ENCODE data around the gene SEL1L2. TPM values are rescaled to one million over a fixed set of nuclear protein-coding genes. Genes with fewer than 3 reads are reported as not detected.

Gene SEL1L2
- polyA plus RNA-seq, 1 experiment: 0.38 TPM

DNA sequence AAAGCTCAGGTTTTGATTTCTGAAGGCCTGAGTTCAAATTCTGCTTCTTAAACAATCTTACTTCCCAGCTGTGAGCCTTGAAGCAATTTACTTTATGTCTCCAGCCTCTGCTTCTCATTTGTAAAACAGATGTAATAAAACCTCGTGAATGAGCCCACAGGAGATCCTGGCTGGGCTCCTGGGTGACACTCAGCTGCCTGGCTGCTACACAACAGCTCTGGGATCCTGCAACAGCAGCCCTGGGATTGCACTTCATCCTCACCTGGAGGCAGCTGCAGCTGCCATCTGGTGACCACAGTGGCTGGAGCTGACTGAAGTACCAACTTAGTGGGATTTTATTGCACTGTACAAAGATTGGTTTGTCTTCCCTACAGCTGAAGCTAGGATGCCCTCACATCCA lies 107.0 kb downstream of the SEL1L2 start:
- DNase-seq (ENCODE audit: low read depth): no peak
- no peak overlapping the region for H3K4me3 ChIP-seq (ENCODE audit: low read depth, low read length)
- ChIA-PET CTCF (interaction anchor here (1.0 to 1.7 kb wide), 2 partner anchors 15 to 63 kb away, joined by 4 to 5 read pairs; no protein-coding TSS in a partner anchor), POLR2A (interaction anchor here (0.6 kb wide), 1 partner anchor 118 kb away, joined by 3 read pairs; no protein-coding TSS in a partner anchor)
- H3K27me3 ChIP-seq (ENCODE audit: control insufficient read depth, insufficient read depth, low read length): no peaks in the 10 kb centered on the region
- H3K36me3 ChIP-seq (ENCODE audit: control insufficient read depth, insufficient read depth, low read length): no peaks in the 10 kb centered on the region
- TF ChIP-seq, protein P1, sequence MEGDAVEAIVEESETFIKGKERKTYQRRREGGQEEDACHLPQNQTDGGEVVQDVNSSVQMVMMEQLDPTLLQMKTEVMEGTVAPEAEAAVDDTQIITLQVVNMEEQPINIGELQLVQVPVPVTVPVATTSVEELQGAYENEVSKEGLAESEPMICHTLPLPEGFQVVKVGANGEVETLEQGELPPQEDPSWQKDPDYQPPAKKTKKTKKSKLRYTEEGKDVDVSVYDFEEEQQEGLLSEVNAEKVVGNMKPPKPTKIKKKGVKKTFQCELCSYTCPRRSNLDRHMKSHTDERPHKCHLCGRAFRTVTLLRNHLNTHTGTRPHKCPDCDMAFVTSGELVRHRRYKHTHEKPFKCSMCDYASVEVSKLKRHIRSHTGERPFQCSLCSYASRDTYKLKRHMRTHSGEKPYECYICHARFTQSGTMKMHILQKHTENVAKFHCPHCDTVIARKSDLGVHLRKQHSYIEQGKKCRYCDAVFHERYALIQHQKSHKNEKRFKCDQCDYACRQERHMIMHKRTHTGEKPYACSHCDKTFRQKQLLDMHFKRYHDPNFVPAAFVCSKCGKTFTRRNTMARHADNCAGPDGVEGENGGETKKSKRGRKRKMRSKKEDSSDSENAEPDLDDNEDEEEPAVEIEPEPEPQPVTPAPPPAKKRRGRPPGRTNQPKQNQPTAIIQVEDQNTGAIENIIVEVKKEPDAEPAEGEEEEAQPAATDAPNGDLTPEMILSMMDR (IDR thresholded peaks at IDR 0.05; ENCODE audit: insufficient read depth, low read depth, low read length): no peak

DNA sequence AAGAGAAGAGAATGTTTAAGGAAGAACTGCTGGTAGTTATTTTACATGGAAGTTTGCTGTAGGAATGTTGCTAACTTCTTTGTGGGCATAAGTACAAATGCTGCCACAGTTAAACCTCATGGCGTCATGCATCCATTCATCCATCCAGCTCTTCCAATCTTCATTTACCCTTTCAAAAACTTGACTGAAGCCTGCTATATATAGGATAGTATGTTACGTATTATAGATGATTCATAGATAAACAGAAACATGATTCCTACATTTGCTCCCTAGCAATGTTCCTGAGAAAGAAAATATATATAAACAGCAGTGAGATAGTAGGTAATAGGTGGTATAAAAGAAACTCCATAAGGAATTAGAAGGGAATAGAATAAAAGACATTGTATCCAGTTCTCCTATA lies 111.8 kb downstream of the SEL1L2 start:
- Histone ChIP-seq H3K4me3 (ENCODE audit: low read depth, low read length) (no peak overlapping the region), H3K36me3 (ENCODE audit: control insufficient read depth, insufficient read depth, low read length) (no peaks in the 10 kb centered on the region), H3K27me3 (ENCODE audit: control insufficient read depth, insufficient read depth, low read length) (no peaks in the 10 kb centered on the region)
- TF ChIP-seq, protein P1 (IDR thresholded peaks at IDR 0.05; ENCODE audit: insufficient read depth, low read depth, low read length): no peak
- ChIA-PET CTCF (interaction anchor here (1.4 kb wide), 1 partner anchor 25 kb away, joined by 4 read pairs; no protein-coding TSS in a partner anchor), POLR2A (no interaction called here)
- DNase-seq (ENCODE audit: low read depth): no peak

DNA sequence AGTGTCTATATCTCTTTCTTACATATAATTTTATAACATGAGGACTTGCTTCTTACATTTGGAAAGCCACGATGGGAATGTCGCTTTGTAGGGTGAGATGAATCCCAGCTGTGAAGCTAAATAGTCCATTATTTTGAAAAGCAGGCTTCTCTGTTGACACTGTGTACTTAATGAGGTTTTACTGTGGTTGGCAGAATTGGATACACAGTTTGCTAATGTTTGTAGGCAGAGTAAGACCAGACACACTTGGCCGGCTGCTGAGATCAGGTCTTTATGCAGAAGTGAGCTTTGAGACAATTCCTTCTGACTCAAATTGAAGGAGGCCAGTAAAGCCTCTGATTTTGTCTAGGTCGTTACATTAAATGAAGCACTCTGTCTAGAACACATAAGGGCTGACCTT lies 112.6 kb downstream of the SEL1L2 start:
- H3K36me3 ChIP-seq (ENCODE audit: control insufficient read depth, insufficient read depth, low read length): no peaks in the 10 kb centered on the region
- POLR2A ChIA-PET: no interaction called here
- no peaks in the 10 kb centered on the region for H3K27me3 ChIP-seq (ENCODE audit: control insufficient read depth, insufficient read depth, low read length)
- CTCF ChIA-PET: interaction anchor here (1.4 kb wide), 1 partner anchor 26 kb away, joined by 4 read pairs; no protein-coding TSS in a partner anchor
- no peak overlapping the region for H3K4me3 ChIP-seq (ENCODE audit: low read depth, low read length)
- TF ChIP-seq, protein P1 (IDR thresholded peaks at IDR 0.05; ENCODE audit: insufficient read depth, low read depth, low read length): no peak
- no peak for DNase-seq (ENCODE audit: low read depth)

DNA sequence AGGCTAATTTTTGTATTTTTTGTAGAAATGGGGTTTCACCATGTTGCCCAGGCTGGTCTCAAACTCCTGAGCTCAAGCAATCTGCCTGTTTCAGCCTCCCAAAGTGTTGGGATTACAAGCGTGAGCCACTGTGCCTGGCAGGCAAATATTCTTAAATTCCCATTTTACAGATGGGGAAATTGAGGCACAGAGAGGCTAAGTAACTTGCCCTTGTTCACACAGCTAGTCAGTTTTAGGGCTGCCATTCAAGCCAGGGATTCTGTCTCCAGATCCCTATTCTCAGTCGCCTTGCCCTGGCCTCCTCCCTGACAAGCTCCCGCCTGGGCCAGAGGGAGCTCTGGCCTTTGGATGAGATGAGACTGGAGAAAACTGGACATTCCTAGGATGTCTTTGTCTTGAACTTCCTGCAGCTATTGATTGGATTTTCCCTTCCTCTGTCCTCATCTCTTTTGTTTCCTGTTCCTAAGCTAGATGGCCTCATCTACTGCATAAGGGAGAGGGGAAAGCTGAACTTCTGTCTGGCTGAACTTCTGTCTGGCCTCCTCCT lies 115.1 kb downstream of the SEL1L2 start:
- Histone ChIP-seq H3K4me3 (ENCODE audit: low read depth, low read length) (no peak overlapping the region), H3K27me3 (ENCODE audit: control insufficient read depth, insufficient read depth, low read length) (no peaks in the 10 kb centered on the region), H3K36me3 (ENCODE audit: control insufficient read depth, insufficient read depth, low read length) (no peaks in the 10 kb centered on the region)
- POLR2A ChIA-PET: interaction anchor here (0.8 kb wide), 1 partner anchor 9 kb away, joined by 4 read pairs; no protein-coding TSS in a partner anchor
- no peak for DNase-seq (ENCODE audit: low read depth)
- TF ChIP-seq, protein P1 (IDR thresholded peaks at IDR 0.05; ENCODE audit: insufficient read depth, low read depth, low read length): no peak
- CTCF ChIA-PET: interaction anchor here (0.5 to 0.9 kb wide), 3 partner anchors 12 to 479 kb away, joined by 3 read pairs; no protein-coding TSS in a partner anchor

DNA sequence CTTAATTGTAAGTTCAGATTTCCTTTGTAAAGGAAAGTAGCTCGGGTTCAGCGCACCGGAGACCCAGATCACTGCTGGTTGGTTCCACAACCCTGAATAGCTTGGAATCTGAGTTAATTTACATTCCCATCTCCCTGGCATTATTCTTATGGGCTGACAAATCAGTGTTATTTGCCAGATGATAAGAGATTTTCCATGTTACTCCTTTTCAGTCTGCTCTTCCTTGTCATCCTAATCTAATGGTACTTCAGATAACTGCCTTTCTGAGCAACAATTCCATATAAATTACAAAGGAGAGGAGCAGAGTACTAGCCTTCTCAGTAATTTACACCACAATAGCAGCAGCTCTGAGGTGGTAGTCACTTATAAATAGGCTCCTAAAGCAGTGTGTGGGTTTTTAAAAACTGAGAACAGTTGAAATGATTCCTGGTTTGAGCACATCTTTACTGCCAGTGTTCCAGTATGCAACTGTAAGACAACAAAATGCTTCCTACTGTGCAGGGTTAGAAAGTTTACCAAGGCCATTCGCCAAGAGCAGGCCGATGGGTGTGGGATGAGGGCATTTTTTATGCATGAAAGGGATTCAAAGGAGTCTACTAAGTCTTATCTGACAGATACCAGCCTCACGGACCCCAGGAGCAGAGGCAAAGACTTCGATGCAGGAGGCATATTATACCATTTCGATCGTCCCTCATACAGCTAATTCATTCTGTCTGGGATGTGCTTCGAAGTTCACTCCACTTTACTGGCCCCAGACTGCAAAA lies 115.8 kb downstream of the SEL1L2 start:
- no peak overlapping the region for H3K4me3 ChIP-seq (ENCODE audit: low read depth, low read length)
- TF ChIP-seq, protein P1 (IDR thresholded peaks at IDR 0.05; ENCODE audit: insufficient read depth, low read depth, low read length): no peak
- H3K27me3 ChIP-seq (ENCODE audit: control insufficient read depth, insufficient read depth, low read length): no peaks in the 10 kb centered on the region
- POLR2A ChIA-PET: no interaction called here
- no peaks in the 10 kb centered on the region for H3K36me3 ChIP-seq (ENCODE audit: control insufficient read depth, insufficient read depth, low read length)
- CTCF ChIA-PET: interaction anchor here (1.1 kb wide), 1 partner anchor 17 kb away, joined by 3 read pairs; no protein-coding TSS in a partner anchor
- no peak for DNase-seq (ENCODE audit: low read depth)
